ENCODE results near the gene EN2. TPM values are rescaled to one million over a fixed set of nuclear protein-coding genes. Genes with fewer than 3 reads are reported as not detected.

The EN2 gene
- total RNA-seq, 4 donors from 2014 or later: 0.13 to 0.15 TPM; not detected in 2

GRCh38 chr7:155431231-155431630 is 26.7 kb upstream of the EN2 start:
- no peaks in the 10 kb centered on the region for H3K36me3 ChIP-seq
- peaks cover 82% of the 10 kb centered on the region for H3K27me3 ChIP-seq
- 63 to 76% methylated on average over 7 to 9 of the region's 12 CpGs for WGBS, 2 donors (ENCODE audit: low coverage in 1 of 2)
- no peak overlapping the region for H3K4me3 ChIP-seq
- no peak for TF ChIP-seq POLR2A (IDR thresholded peaks at IDR 0.05)
- no peak for TF ChIP-seq POLR2AphosphoS5 (IDR thresholded peaks at IDR 0.05)
- no peak for TF ChIP-seq EP300 (IDR thresholded peaks at IDR 0.05)
- no peak for TF ChIP-seq CTCF (IDR thresholded peaks at IDR 0.05)
- ATAC-seq: no peak
- no peaks in the 10 kb centered on the region for H3K4me1 ChIP-seq
- no peak overlapping the region for H3K27ac ChIP-seq
- H3K9me3 ChIP-seq: peaks cover 0 to 12% (median 0%) of the 10 kb centered on the region in 3 donors

GRCh38 chr7:155431711-155432110 is 26.2 kb upstream of the EN2 start:
- no peak for ATAC-seq
- Histone ChIP-seq H3K9me3 (peaks cover 0 to 12% (median 0%) of the 10 kb centered on the region in 3 donors), H3K27ac (no peak overlapping the region), H3K4me1 (no peaks in the 10 kb centered on the region), H3K27me3 (peaks cover 82% of the 10 kb centered on the region), H3K36me3 (no peaks in the 10 kb centered on the region), H3K4me3 (no peak overlapping the region)
- TF ChIP-seq POLR2AphosphoS5 (IDR thresholded peaks at IDR 0.05) (no peak), POLR2A (IDR thresholded peaks at IDR 0.05) (no peak), CTCF (IDR thresholded peaks at IDR 0.05) (no peak), EP300 (IDR thresholded peaks at IDR 0.05) (no peak)
- 81 to 86% methylated on average over 9 to 14 of the region's 14 CpGs for WGBS, 2 donors (ENCODE audit: low coverage in 1 of 2)

- H3K9me3 ChIP-seq: no peaks in the 10 kb centered on the region
- H3K36me3 ChIP-seq: no peaks in the 10 kb centered on the region
- no peak overlapping the region for H3K27ac ChIP-seq
- peaks cover 82% of the 10 kb centered on the region for H3K27me3 ChIP-seq
- 63 to 83% methylated on average over 2 to 3 of the region's 3 CpGs for WGBS, 2 donors (ENCODE audit: low coverage in 1 of 2)
- no peak for ATAC-seq
- H3K4me3 ChIP-seq: no peak overlapping the region
- no peaks in the 10 kb centered on the region for H3K4me1 ChIP-seq
- TF ChIP-seq CTCF (IDR thresholded peaks at IDR 0.05): no peak
- no peak for TF ChIP-seq POLR2A (IDR thresholded peaks at IDR 0.05)
- TF ChIP-seq POLR2AphosphoS5 (IDR thresholded peaks at IDR 0.05): no peak
- no peak for TF ChIP-seq EP300 (IDR thresholded peaks at IDR 0.05)
Measured at GRCh38 chr7:155435110-155435509, 22.8 kb upstream of the EN2 start.

GRCh38 chr7:155437836-155438235 is 20.1 kb upstream of the EN2 start:
- ATAC-seq: peak; percentile 4
- H3K9me3 ChIP-seq: no peaks in the 10 kb centered on the region
- no peak overlapping the region for H3K27ac ChIP-seq
- H3K27me3 ChIP-seq: peaks cover 82% of the 10 kb centered on the region
- no peaks in the 10 kb centered on the region for H3K4me1 ChIP-seq
- H3K36me3 ChIP-seq: no peaks in the 10 kb centered on the region
- 60 to 93% methylated on average over 1 to 2 of the region's 4 CpGs for WGBS, 2 donors (ENCODE audit: low coverage in 1 of 2)
- H3K4me3 ChIP-seq: no peak overlapping the region
- TF ChIP-seq POLR2AphosphoS5 (IDR thresholded peaks at IDR 0.05): no peak
- no peak for TF ChIP-seq CTCF (IDR thresholded peaks at IDR 0.05)
- TF ChIP-seq EP300 (IDR thresholded peaks at IDR 0.05): no peak
- TF ChIP-seq POLR2A (IDR thresholded peaks at IDR 0.05): no peak

- Histone ChIP-seq H3K4me1 (no peaks in the 10 kb centered on the region), H3K27ac (no peak overlapping the region), H3K9me3 (no peaks in the 10 kb centered on the region), H3K36me3 (no peaks in the 10 kb centered on the region), H3K27me3 (peaks cover 86% of the 10 kb centered on the region), H3K4me3 (no peak overlapping the region)
- TF ChIP-seq POLR2AphosphoS5 (IDR thresholded peaks at IDR 0.05) (no peak), POLR2A (IDR thresholded peaks at IDR 0.05) (no peak), CTCF (IDR thresholded peaks at IDR 0.05) (no peak), EP300 (IDR thresholded peaks at IDR 0.05) (no peak)
- ATAC-seq: no peak
- no CpG with 5 or more reads among the region's 7 CpGs for WGBS, 2 donors (ENCODE audit: low coverage in 1 of 2)
Measured at GRCh38 chr7:155438777-155439176, 19.2 kb upstream of the EN2 start.

All from gastroesophageal sphincter (tissue), 4 donors.